Measurements from ENCODE around the gene SPOCK1. TPM values are rescaled to one million over a fixed set of nuclear protein-coding genes. Genes with fewer than 3 reads are reported as not detected.

Gene SPOCK1
- total RNA-seq, 1 experiment from 2014 or later, result 10.9 TPM

DNA sequence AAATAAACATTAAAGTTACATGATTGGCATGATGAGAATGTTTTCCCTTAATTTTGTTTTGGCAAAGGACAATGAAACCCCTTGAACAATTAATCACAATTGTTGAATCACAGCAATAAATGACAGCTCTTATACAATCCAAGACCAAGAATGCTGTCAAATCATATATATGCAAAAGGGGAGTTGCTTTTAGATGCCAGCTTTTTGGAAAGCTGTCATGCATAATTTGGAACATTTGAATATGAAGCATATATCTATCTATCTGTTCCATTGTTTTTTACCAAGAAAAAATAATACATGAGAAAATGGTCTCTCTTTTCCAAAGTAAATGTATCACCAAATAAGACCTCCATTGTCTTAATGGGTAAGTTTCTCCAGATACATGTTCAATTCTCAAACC, 44.5 kb downstream of the SPOCK1 start:
- Mint-ChIP-seq H3K36me3 (ENCODE audit: insufficient read depth in 1 of 3, low read depth in 3 of 3) (no peaks in the 10 kb centered on the region), H3K4me3 (no peak overlapping the region), H3K27me3 (ENCODE audit: low read depth) (peaks cover 5% of the 10 kb centered on the region), H3K27ac (no peak overlapping the region), H3K4me1 (no peaks in the 10 kb centered on the region), H3K9me3 (no peaks in the 10 kb centered on the region)
- Histone ChIP-seq H3K4ac (ENCODE audit: low read depth, low read length) (no peak overlapping the region), H2AK5ac (ENCODE audit: insufficient read length, low read length) (no peak overlapping the region), H3K56ac (ENCODE audit: insufficient read length, low read depth, low read length) (no peak overlapping the region), H3K23ac (ENCODE audit: insufficient read length, low read depth, low read length) (no peak overlapping the region), H3T11ph (ENCODE audit: low read length) (no peak overlapping the region), H2BK20ac (ENCODE audit: low read depth, low read length, poor library complexity, severe bottlenecking) (no peak overlapping the region), H3K27me3 (ENCODE audit: insufficient read depth, low read length) (no peaks in the 10 kb centered on the region; the same call in 1 of the 2 replicates), H2BK120ac (ENCODE audit: low read depth, low read length, poor library complexity, severe bottlenecking) (no peak overlapping the region), H3K27ac (ENCODE audit: insufficient read length, low read depth, low read length) (no peak overlapping the region), H4K8ac (replicated peaks; ENCODE audit: insufficient read length, low read depth, low read length) (no peak overlapping the region), H4K91ac (ENCODE audit: insufficient read length, low read depth, low read length) (no peak overlapping the region), H3K9me3 (ENCODE audit: control insufficient read depth, low read depth, low read length) (no peaks in the 10 kb centered on the region), H3K4me2 (ENCODE audit: insufficient read depth, insufficient read length, low read length) (no peak overlapping the region), H3K14ac (ENCODE audit: insufficient read depth, low read length) (no peak overlapping the region), H3K23me2 (ENCODE audit: insufficient read length, low read depth, low read length, poor library complexity, severe bottlenecking) (no peaks in the 10 kb centered on the region), H3K79me1 (ENCODE audit: insufficient read depth, low read depth, low read length, poor library complexity, severe bottlenecking) (no peaks in the 10 kb centered on the region), H3K79me2 (ENCODE audit: insufficient read depth, low read length) (no peaks in the 10 kb centered on the region), H2BK12ac (ENCODE audit: insufficient read length, low read depth, low read length) (no peak overlapping the region), H3K18ac (ENCODE audit: insufficient read length, low read depth, low read length) (no peak overlapping the region), H2AFZ (ENCODE audit: low read length) (no peak overlapping the region), H3K4me1 (ENCODE audit: insufficient read depth, low read length) (no peaks in the 10 kb centered on the region), H3K9ac (ENCODE audit: extremely low read depth, insufficient read length, low read length) (no peak overlapping the region), H4K5ac (ENCODE audit: insufficient read length, low read depth, low read length) (no peak overlapping the region), H2BK15ac (ENCODE audit: low read depth, low read length) (no peak overlapping the region), H4K20me1 (ENCODE audit: control insufficient read depth, insufficient read depth, insufficient read length) (no peaks in the 10 kb centered on the region), H2BK5ac (ENCODE audit: insufficient read length, low read length) (no peak overlapping the region)
- no peak for DNase-seq
- no peak for TF ChIP-seq CTCF (conservative IDR thresholded peaks at IDR 0.05)

Data from H9 (cell line).